GM19468 (cell line): ENCODE data around the gene OR6X1.

Experiments used
- ATAC-seq: cut with Tn5 transposase; IDR thresholded peaks from one replicate; pipeline ENCODE4 v1.9.1; 2021; ENCODE audit warnings: mild to moderate bottlenecking, moderate library complexity, moderate number of reproducible peaks; ENCODE audit not compliant: unreplicated experiment; ENCODE audit errors: extremely low read depth

OR6X1 gene, protein sequence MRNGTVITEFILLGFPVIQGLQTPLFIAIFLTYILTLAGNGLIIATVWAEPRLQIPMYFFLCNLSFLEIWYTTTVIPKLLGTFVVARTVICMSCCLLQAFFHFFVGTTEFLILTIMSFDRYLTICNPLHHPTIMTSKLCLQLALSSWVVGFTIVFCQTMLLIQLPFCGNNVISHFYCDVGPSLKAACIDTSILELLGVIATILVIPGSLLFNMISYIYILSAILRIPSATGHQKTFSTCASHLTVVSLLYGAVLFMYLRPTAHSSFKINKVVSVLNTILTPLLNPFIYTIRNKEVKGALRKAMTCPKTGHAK

DNA sequence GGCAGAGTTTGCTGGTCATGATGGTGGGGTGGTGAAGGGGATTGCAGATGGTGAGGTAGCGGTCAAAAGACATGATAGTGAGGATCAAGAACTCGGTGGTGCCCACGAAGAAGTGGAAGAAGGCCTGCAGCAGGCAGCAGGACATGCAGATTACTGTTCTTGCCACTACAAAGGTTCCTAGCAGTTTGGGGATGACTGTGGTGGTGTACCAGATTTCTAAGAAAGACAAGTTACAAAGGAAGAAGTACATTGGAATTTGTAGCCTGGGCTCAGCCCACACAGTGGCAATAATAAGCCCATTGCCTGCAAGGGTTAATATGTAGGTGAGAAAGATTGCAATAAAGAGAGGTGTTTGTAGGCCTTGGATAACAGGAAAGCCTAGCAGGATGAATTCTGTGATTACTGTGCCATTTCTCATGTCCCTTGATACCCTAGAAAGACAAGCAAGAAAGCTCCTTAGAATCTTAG is at the start of gene OR6X1:
Gene OR6X1, minus strand, starts transcription at position 418 of the 468 bp plus-strand sequence. Its CDS starts 0 bp downstream, at position 418.
- no peak for ATAC-seq

DNA sequence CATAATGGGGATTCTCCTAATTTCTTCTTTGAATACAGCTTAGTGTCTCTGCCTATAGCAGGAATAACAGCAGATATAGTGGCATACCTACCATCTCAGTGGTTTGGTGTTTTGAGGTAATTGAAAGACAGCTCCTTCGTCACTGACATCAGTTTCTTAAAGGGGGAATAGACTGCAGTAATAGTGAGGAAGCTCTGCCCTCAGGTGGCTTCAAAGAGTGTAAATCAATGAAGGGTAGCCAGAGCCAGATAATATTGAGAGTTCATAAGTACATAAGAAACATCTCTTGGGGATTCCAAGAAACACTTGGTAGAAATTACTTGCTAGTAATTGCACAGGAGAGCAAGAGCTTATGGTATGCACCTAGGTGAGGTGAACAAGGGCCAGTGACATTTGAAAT is 47.4 kb upstream of the OR6X1 start:
- no peak for ATAC-seq

GRCh38 chr11:123800036-123800435 is 45.7 kb upstream of the OR6X1 start:
- no peak for ATAC-seq

DNA sequence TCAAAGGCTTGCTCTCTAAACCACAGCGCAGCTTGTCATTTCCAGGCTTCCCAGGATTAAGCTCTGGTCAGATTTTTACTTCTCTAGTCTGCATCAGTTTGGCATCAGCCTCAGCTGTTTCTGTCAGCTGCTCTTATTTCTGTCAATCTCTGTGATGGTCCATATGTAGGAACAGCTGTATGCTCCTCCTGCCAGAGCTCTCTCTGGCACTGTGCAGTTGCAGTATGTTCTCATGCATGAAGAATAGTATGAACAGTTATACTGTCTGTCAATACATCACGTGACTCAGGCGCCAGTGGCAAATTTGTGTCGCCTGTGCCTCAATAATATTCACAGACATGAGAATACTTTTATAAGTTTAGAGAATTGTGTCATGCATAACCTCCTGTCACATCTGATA is 45.1 kb upstream of the OR6X1 start:
- ATAC-seq: no peak

DNA sequence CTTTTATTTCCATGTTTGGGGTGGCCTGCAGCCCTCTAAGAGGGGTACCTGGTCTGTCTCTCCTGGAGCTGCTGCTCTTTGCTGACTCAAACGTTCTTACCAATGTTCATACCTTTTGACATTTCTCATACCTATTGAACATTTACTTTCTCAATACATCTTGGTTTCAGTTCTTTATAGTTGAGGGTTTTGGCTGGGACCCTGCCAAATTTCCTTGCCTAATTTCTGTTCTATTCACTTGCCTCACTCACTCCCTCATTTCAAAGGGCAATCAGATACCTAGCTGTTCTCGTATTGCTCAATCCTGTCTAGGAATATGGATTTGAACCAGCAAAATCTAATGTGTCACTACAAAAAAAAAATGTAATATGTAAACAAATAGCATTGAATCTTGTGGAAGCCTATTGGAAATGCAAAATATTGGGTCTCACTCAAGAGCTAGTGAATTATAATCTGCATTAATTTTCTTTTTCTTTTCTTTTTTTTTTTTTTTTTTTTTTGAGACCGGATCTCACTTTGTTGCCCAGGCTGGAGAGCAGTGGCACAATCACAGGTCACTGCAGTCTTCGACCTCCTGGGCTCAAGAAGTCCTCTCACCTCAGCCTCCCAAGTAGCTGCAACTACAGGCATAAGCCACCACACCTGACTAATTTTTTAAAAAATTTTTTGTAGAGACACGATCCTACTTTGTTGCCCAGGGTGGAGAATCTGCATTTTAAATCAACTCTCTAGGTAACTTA is 44.4 kb upstream of the OR6X1 start:
- ATAC-seq: no peak

DNA sequence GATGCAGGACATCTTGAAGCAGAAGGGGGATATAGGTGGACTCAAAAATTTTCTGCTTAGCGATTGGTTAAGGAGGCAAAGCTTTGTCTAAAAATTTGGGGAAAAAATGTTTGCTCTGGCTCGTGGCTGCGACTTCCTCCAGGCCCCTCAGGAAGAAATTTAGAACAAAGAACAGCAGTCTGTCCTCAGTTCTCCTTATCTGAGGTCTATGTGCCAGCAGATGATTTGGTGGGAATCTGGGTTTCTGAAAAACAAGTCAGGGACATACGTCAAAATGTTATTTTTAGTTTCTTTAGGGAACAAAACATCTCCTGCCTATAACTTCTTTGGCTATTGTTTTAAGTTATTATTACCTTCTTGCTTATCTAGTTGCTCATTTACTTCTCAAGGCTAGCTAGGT is 43.8 kb upstream of the OR6X1 start:
- ATAC-seq: no peak

- ATAC-seq: no peak
These were observed 43.2 kb upstream of the OR6X1 start for GRCh38 chr11:123797541-123797940.

GRCh38 chr11:123797114-123797513 is 42.8 kb upstream of the OR6X1 start:
- ATAC-seq: no peak

DNA sequence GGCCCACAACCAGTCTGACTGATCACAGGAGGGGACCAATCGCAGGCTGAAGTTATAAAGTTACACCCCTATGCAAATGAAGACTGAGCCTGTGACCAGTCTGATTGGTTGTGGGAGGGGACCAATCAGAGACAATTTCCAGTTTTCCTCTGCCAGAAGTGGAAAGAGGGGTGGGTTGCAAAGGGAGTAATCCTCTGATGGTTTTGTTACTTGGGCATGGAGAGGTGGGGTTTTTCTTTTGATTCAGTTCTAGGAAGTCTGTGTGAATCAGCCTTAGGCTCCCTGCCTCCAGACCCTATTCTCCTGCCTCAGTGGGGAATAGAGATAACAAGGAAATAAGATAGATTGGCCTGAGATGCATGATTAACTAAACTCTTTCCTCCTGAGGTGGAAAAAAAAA is 41.9 kb upstream of the OR6X1 start:
- no peak for ATAC-seq

DNA sequence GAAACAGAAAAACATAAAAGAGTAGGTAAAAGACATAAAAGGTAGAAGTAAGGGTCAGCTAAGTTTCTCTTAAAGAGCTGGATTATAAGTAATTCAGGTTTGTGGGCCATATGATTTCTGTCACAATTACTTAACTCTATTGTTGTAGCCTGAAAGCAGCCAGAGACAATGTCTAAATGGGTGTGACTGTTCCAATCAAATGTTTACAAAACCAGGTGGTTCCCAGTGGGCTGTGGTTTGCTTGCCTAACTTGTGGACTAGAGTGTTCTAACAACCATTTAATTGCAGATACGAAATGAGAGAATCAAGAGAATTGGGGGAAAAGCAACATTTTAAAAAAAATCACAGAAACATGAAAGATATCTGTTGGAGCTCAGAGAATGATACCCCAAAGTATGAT is 29.2 kb upstream of the OR6X1 start:
- ATAC-seq: no peak

- ATAC-seq: no peak
These were observed 24.2 kb upstream of the OR6X1 start for GRCh38 chr11:123778511-123778910.

DNA sequence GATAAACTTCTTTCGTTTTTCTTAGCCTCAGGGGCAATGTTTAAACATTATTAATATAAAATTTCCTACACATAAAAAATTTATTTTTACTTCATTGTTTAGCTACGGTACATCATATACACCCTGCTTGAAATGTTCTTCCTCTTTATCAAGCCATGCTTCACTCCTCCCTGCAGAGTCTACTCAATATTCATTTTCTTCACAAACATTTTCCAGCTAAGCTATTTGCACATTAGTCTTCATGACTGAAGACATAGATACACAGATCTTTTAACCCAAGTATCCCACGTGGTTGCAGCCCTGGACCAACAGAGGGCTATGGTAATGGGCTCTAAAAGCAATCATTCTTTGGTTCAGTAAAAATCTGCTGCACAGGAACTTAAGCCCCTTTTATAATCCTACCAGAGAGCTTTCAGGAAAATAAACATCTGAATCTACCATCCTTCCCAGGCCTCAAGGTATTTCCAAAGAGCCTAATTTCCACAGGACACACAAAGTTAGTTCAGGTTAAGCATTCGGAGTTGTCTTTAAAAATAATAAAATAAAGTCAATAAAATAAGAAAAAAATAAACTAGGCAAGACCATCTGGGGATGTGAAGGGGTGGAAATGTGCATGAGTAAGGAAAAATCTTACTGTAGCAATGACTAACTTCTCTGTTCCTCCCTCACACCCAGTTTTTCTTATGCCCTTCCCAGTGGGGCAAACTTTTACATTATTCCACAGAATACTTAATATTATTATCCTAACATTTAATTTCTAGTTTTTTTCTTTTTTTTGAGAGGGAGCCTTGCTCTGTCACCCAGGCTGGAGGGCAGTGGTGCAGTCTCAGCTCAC is 21.6 kb upstream of the OR6X1 start:
- ATAC-seq: no peak

- no peak for ATAC-seq
These were observed 21.0 kb upstream of the OR6X1 start for GRCh38 chr11:123775289-123775688.

DNA sequence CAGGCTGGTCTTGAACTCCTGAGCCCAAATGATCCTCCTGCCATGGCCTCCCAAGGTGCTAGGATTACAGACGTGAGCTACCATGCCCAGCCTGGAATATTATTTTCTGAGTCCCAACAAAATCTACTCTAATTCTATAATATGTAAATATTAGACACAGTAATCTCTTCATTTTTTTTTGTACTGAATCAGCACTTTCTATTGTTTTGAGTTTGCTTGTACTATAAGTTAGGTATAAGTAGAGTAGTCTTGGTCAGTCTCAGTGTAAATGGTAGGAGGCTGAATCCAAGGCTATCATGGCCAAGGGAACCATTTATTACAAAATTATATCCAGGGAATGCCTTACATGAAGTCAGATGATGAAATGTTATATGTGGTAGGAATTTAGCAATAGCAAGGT is 19.6 kb upstream of the OR6X1 start:
- ATAC-seq: no peak

- no peak for ATAC-seq
These were observed 18.7 kb upstream of the OR6X1 start for GRCh38 chr11:123773026-123773425.

DNA sequence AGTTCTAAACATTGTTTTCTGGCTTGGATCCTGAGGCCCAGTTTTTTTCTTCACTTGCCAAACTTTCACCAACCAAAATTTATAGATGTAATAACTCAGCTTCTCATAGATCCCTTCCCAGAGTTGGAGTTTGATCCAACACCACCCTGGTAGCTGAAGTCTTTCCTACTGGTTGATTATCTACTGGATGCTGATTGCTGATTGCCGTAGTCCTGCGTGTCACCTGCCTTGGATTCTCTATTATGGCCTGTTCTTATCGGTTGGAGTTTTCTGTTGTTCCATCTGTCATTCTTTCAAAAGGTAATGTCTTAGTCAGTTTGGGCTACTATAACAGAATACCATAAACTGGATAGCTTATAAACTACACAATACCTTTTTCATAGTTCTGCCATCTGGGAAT is 17.3 kb upstream of the OR6X1 start:
- no peak for ATAC-seq

GRCh38 chr11:123770712-123771111 is 16.4 kb upstream of the OR6X1 start:
- ATAC-seq: no peak

- no peak for ATAC-seq
These were observed 11.3 kb upstream of the OR6X1 start for GRCh38 chr11:123765601-123766000.

DNA sequence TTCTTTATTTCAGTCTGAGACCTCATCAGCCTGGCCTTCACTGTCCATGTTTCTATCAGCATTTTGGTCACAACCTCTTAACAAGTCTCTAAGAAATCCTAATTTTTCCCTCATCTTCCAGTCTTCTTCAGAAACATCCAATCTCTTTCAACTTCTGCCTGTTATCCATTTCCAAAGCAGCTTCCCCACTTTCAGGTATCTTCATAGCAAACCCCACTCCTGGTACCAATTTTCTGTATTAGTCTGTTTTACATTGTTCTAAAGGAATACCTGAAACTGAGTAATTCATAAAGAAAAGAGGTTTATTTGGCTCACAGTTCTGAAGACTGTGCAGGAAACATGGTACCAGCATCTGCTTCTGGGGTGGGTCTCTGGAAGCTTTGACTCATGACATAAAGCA is 8.1 kb upstream of the OR6X1 start:
- ATAC-seq: no peak

DNA sequence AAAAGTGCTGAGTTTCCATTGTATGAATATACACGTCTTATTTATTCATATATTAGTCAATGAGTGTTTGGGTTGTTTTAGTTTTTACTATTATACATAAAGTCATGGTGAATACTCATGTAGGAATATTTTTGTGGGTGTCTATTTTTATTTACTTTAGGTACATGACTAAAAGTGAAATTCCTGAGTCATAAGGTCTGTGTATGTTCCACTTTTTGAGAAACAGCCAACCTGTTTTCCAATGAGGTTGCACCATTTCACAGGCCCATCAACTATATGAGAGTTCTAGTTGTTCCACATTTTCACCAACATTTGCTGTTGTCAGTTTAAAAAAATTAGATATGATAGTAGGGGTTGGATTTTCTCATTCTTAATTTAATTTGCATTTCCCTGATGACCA is 6.6 kb upstream of the OR6X1 start:
- ATAC-seq: no peak

DNA sequence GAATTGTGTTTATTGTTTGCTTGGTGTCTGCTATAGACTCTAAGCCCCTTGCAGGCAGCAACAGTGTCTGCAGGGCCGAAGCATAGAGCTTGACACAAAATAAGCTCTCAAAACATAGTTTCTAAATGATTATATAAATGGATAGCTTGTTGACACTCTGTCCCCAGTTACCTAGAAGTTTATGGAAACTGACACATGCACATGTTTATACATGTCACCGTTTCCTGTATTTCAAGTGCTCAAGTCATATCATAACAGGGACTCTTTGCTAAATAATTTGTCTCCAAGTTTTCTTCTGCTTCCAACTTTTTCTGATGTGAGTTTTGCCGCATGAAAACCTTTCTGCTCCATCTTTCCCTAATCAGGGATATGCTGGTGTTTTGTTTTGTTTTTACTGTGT is 3.7 kb upstream of the OR6X1 start:
- no peak for ATAC-seq
